B cell (primary cell): ENCODE data around the gene LEPROT. TPM values are rescaled to one million over a fixed set of nuclear protein-coding genes. Genes with fewer than 3 reads are reported as not detected.

ENCODE experiments used
- ATAC-seq: fragments of 200-7000 bp; cut with Tn5 transposase; one replicate; pipeline ENCODE4 v1.10.0; 2021; ENCODE audit warnings: low read depth, mild to moderate bottlenecking, moderate number of reproducible peaks, moderate library complexity
- CTCF ChIA-PET: fragments of 350-600 bp; sonication (Branson Sonifier 250); formaldehyde crosslinking; loops from one replicate; lab custom pipeline; 2021; ENCODE audit warnings: antibody characterized with exemption, inconsistent platforms; lab: Charles Lee
- POLR2A ChIA-PET: fragments of 350-600 bp; sonication (Branson Sonifier 250); formaldehyde crosslinking; loops from one replicate; lab custom pipeline; 2021; ENCODE audit warnings: antibody characterized with exemption; lab: Charles Lee
- DNase-seq: peaks from one replicate; pipeline ENCODE4 v3.0.0; 2013
- H2AFZ ChIP-seq: 2 replicates; pipeline ENCODE4 v1.6.1; 2012; ENCODE audit warnings: mild to moderate bottlenecking, low read depth, low read length; ENCODE audit not compliant: insufficient read depth, poor library complexity, severe bottlenecking
- H3K27ac ChIP-seq, 2 donors: 1 replicate in 1 of 2; 2 replicates in 1 of 2; pipeline ENCODE4 v1.5.1; 2012 to 2013; ENCODE audit warnings: low read length in 2 of 2, mild to moderate bottlenecking in 2 of 2, moderate library complexity in 1 of 2
- H3K27me3 ChIP-seq, 4 experiments: fragments of 200-600 bp in 1 of 4; sonication (generic) in 1 of 4; replicated peaks in 1 of 4; 1 replicate in 2 of 4; 2 replicates in 2 of 4; pipeline versions ENCODE4 v1.6.1 to v1.7.0; 2013 to 2016; ENCODE audit warnings: low read length in 3 of 4, mild to moderate bottlenecking in 2 of 4, mixed read lengths in 1 of 4, moderate library complexity in 1 of 4; ENCODE audit not compliant: insufficient read depth in 4 of 4, control insufficient read depth in 3 of 4; ENCODE audit errors: control extremely low read depth in 1 of 4
- H3K36me3 ChIP-seq, 2 experiments: replicated peaks in 1 of 2; 1 replicate in 1 of 2; 2 replicates in 1 of 2; pipeline versions ENCODE4 v1.6.1 to v1.7.1; 2013; ENCODE audit warnings: low read length in 1 of 2; ENCODE audit not compliant: insufficient read depth in 2 of 2, control insufficient read depth in 1 of 2; ENCODE audit errors: control extremely low read depth in 1 of 2, extremely low read depth in 1 of 2
- H3K4me1 ChIP-seq, 2 donors: fragments of 200-600 bp in 1 of 2; sonication (generic) in 1 of 2; 1 replicate in 1 of 2; 2 replicates in 1 of 2; pipeline versions ENCODE4 v1.5.1 to v1.6.1; 2013 to 2017; ENCODE audit warnings: low read length in 2 of 2; ENCODE audit not compliant: control insufficient read depth in 2 of 2, insufficient read depth in 2 of 2
- H3K4me2 ChIP-seq: replicated peaks from 2 replicates; pipeline ENCODE3; 2012; ENCODE audit warnings: mild to moderate bottlenecking, low read depth, low read length; ENCODE audit not compliant: poor library complexity, severe bottlenecking
- H3K4me3 ChIP-seq, 5 experiments: fragments of 200-600 bp in 1 of 5; sonication (generic) in 1 of 5; 1 replicate in 3 of 5; 2 replicates in 2 of 5; pipeline versions ENCODE4 v1.5.1 to v1.7.0; 2011 to 2016; ENCODE audit warnings: low read length in 4 of 5, mild to moderate bottlenecking in 4 of 5, low read depth in 2 of 5, control low read depth in 1 of 5, moderate library complexity in 1 of 5; ENCODE audit not compliant: insufficient read depth in 1 of 5; ENCODE audit errors: control extremely low read depth in 1 of 5, extremely low read depth in 1 of 5
- H3K79me2 ChIP-seq: fragments of 200-600 bp; sonication (generic); one replicate; pipeline ENCODE4 v1.6.0; 2016; ENCODE audit warnings: low read length; ENCODE audit not compliant: control insufficient read depth, insufficient read depth
- H3K9ac ChIP-seq: fragments of 200-600 bp; sonication (generic); 2 replicates; pipeline ENCODE4 v1.6.1; 2017; ENCODE audit warnings: mild to moderate bottlenecking, low read length, moderate library complexity
- H3K9me3 ChIP-seq, 3 donors: one replicate each; pipeline versions ENCODE4 v1.6.1 to v1.7.1; 2013; ENCODE audit warnings: low read length in 2 of 3; ENCODE audit not compliant: control insufficient read depth in 2 of 3, insufficient read depth in 1 of 3; ENCODE audit errors: control extremely low read depth in 1 of 3
- H4K20me1 ChIP-seq: 2 replicates; pipeline ENCODE4 v1.6.0; 2012; ENCODE audit warnings: mild to moderate bottlenecking, low read length; ENCODE audit not compliant: insufficient read depth, control insufficient read depth, poor library complexity, severe bottlenecking
- H3K27ac Mint-ChIP-seq: one replicate; pipeline ENCODE4 v1.8.0; 2021; ENCODE audit warnings: mixed read lengths
- H3K27me3 Mint-ChIP-seq: one replicate; pipeline ENCODE4 v1.8.0; 2021; ENCODE audit warnings: mixed read lengths
- H3K4me1 Mint-ChIP-seq: one replicate; pipeline ENCODE4 v1.8.0; 2021; ENCODE audit warnings: mixed read lengths
- H3K4me3 Mint-ChIP-seq: one replicate; pipeline ENCODE4 v1.8.0; 2021; ENCODE audit warnings: mixed read lengths
- H3K9me3 Mint-ChIP-seq: one replicate; pipeline ENCODE4 v1.8.0; 2022; ENCODE audit warnings: mixed read lengths; ENCODE audit not compliant: insufficient read depth
- EZH2 ChIP-seq: IDR thresholded peaks from 2 replicates; pipeline ENCODE4 v1.6.1; 2012; ENCODE audit warnings: borderline replicate concordance, low read depth, mild to moderate bottlenecking, moderate library complexity, low read length; ENCODE audit not compliant: insufficient read depth, poor library complexity, severe bottlenecking
- whole genome bisulfite sequencing: methylation state at CpG from one replicate; pipeline ENCODE4 v1.1.5; 2013; ENCODE audit warnings: missing lambda C conversion rate; ENCODE audit not compliant: insufficient coverage; 5-methylcytosine and 5-hydroxymethylcytosine counted together
- intact Hi-C: fragments of 100-400 bp; cut with micrococcal nuclease; formaldehyde crosslinking; loops from one replicate; pipeline ENCODE4 v1.10.0; 2022
- polyA plus RNA-seq: library from polyadenylated mRNA; depleted of rRNA; stranded (reverse); fragments of >200 nt; gene quantifications from 2 replicates; pipeline ENCODE4 v1.2.3, GENCODE V29; 2012
- total RNA-seq, 2 donors: library from RNA; stranded (reverse); fragments of 120-200 nt in 1 of 2; gene quantifications; 1 replicate in 1 of 2; 2 replicates in 1 of 2; pipeline versions ENCODE4 v1.2.3 to v1.2.4, GENCODE V29; 2013 to 2022
- TF ChIP-seq, protein P1 (sequence below): fragments of 200-600 bp; IDR thresholded peaks from one replicate; pipeline ENCODE4 v1.8.0; 2022; ENCODE audit warnings: antibody characterized with exemption, mild to moderate bottlenecking

LEPROT gene
- total and polyA plus RNA-seq, 2 donors (not counting 1 experiment from before 2014, with no cell fraction given): 9.7 to 26.5 TPM

DNA sequence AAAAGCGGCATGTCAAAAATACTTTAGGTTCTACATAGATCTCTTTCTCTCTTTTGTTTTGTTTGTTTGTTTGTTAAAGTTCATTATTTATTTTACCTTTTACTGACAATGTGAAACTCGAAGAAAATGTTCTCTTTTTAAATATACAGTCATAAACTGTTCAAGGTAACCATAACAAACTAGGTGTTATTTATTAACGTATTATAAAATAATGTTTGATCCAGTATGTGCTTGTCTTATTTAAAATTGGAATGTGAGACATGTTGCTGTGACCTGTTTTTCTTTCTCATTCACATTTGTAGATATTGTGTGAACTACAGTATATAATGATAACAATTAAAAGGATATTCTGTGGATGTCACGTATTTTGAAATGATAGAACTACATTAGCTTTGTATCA is 5.9 kb upstream of the LEPROT start:
- Histone ChIP-seq H3K79me2 (no peaks in the 10 kb centered on the region), H3K36me3 (no peaks in the 10 kb centered on the region), H2AFZ (no peak overlapping the region), H3K27ac (no peak overlapping the region), H3K4me1 (peaks cover 3 to 6% of the 10 kb centered on the region in 2 donors), H3K27me3 (peaks cover 0 to 8% (median 7%) of the 10 kb centered on the region in 4 experiments), H4K20me1 (no peaks in the 10 kb centered on the region), H3K9ac (no peak overlapping the region), H3K4me3 (no peak overlapping the region), H3K4me2 (no peak overlapping the region), H3K9me3 (no peaks in the 10 kb centered on the region)
- peaks cover 4% of the 10 kb centered on the region for H3K9me3 Mint-ChIP-seq
- ChIA-PET CTCF (interaction anchor here (1.0 kb wide), 1 partner anchor 15 kb away, joined by 3 read pairs; no protein-coding TSS in a partner anchor), POLR2A (no interaction called here)
- no CpG with 5 or more reads among the region's 4 CpGs for WGBS
- no peak overlapping the region for H3K27ac Mint-ChIP-seq
- TF ChIP-seq EZH2: no peak
- TF ChIP-seq, protein P1, sequence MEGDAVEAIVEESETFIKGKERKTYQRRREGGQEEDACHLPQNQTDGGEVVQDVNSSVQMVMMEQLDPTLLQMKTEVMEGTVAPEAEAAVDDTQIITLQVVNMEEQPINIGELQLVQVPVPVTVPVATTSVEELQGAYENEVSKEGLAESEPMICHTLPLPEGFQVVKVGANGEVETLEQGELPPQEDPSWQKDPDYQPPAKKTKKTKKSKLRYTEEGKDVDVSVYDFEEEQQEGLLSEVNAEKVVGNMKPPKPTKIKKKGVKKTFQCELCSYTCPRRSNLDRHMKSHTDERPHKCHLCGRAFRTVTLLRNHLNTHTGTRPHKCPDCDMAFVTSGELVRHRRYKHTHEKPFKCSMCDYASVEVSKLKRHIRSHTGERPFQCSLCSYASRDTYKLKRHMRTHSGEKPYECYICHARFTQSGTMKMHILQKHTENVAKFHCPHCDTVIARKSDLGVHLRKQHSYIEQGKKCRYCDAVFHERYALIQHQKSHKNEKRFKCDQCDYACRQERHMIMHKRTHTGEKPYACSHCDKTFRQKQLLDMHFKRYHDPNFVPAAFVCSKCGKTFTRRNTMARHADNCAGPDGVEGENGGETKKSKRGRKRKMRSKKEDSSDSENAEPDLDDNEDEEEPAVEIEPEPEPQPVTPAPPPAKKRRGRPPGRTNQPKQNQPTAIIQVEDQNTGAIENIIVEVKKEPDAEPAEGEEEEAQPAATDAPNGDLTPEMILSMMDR: no peak
- no peak for ATAC-seq
- H3K4me3 Mint-ChIP-seq: no peak overlapping the region
- peaks cover 38% of the 10 kb centered on the region for H3K27me3 Mint-ChIP-seq
- no peak for DNase-seq
- intact Hi-C loops: no loop called here
- peaks cover 7% of the 10 kb centered on the region for H3K4me1 Mint-ChIP-seq

DNA sequence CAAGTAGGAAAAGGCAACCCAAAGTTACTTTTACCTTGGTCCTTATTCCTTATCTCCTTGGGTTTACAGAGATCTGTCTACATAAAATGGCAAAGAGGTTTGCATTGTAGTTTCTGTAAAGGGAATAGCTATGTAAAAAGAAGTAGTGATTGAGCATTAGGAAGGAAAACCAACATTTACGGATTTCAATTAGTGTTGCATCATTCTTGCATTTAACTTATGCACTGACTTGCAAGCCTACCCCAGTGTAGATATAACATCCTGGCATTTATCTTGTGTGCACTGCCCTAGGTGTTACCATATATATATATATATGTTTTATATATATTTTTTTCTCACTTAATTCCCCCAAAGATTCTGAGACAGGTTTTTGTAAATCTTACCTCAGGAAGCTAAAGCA is 3.7 kb upstream of the LEPROT start:
- Histone ChIP-seq H2AFZ (no peak overlapping the region), H3K9ac (no peak overlapping the region), H3K9me3 (no peaks in the 10 kb centered on the region), H3K79me2 (no peaks in the 10 kb centered on the region), H3K4me2 (no peak overlapping the region), H3K27ac (no peak overlapping the region), H3K36me3 (no peaks in the 10 kb centered on the region), H3K4me3 (no peak overlapping the region), H3K4me1 (peaks cover 10 to 17% of the 10 kb centered on the region in 2 donors), H4K20me1 (no peaks in the 10 kb centered on the region), H3K27me3 (peaks cover 0 to 8% (median 7%) of the 10 kb centered on the region in 4 experiments)
- POLR2A ChIA-PET: no interaction called here
- DNase-seq: no peak
- no peak for ATAC-seq
- H3K27ac Mint-ChIP-seq: no peak overlapping the region
- peaks cover 14% of the 10 kb centered on the region for H3K4me1 Mint-ChIP-seq
- intact Hi-C loops: no loop called here
- CTCF ChIA-PET: interaction anchor here (1.6 kb wide), 1 partner anchor 14 kb away, joined by 4 read pairs; no protein-coding TSS in a partner anchor
- WGBS: no CpG with 5 or more reads among the region's 1 CpG
- peaks cover 28% of the 10 kb centered on the region for H3K27me3 Mint-ChIP-seq
- TF ChIP-seq, protein P1: no peak
- no peak for TF ChIP-seq EZH2
- no peaks in the 10 kb centered on the region for H3K9me3 Mint-ChIP-seq
- no peak overlapping the region for H3K4me3 Mint-ChIP-seq
